GM18502 (cell line): Measurements from ENCODE around the gene MYO5C.
"Not testable (repeated sequence)": the region's sequence is repeated elsewhere in the genome, so short reads cannot be mapped to it uniquely, and the experiment has no call there.

Source experiments
- ATAC-seq: cut with Tn5 transposase; IDR thresholded peaks from one replicate; pipeline ENCODE4 v1.9.1; 2021; ENCODE audit warnings: mild to moderate bottlenecking; ENCODE audit not compliant: unreplicated experiment, poor library complexity

MYO5C gene

DNA sequence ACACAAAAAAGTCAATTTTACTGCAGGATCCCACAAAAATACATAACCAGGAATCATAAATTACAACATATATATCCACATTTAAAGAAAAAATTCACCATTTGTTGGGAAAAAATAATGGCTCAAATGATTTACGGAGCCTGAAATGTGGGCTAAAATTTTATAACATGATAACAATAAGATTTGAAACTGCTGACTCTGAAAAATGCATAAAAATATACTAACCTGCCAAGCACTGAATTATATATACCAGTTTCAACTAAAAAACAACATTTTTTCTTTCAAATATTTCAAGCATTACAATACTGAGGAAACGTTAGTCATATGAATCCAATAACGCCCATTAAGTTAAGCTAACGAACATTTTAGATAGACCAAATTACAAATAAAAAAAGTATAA is 12.2 kb upstream of the MYO5C start:
- no peak for ATAC-seq

- ATAC-seq, result no peak
These were observed 10.7 kb upstream of the MYO5C start for GRCh38 chr15:52306270-52306669.

DNA sequence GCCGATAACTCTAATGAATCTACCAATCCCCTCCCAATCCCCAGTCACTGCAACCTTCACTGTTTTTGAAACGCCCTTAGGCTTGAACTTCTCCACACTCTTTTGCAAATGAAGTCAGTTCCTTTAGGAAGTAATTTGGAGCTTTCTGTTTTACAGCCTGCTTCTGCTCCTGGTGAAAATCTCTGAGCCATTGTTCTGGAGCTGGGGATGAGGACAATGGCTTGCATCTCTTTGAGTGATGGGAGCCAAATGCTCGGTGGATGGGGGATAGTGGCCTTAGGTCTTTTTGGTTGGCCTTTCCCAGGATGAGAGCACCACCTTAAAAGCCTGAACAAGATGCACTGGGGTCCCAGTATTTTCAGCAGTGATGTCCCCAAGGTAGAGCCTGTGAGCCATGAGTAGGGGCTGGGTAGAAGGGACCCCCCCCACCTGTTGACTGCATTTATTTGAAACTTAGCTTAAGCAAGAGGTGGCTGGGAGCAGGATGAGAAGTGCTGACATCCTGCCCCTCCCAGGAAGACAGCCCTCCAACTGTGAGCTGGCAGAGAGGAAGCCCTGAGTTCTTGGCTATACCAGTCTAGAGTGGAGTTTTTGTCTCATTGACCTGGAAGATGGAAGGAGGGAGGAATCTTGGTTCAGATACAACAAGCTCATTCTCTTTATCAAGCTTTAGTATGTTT is 7.6 kb upstream of the MYO5C start:
- no peak for ATAC-seq

DNA sequence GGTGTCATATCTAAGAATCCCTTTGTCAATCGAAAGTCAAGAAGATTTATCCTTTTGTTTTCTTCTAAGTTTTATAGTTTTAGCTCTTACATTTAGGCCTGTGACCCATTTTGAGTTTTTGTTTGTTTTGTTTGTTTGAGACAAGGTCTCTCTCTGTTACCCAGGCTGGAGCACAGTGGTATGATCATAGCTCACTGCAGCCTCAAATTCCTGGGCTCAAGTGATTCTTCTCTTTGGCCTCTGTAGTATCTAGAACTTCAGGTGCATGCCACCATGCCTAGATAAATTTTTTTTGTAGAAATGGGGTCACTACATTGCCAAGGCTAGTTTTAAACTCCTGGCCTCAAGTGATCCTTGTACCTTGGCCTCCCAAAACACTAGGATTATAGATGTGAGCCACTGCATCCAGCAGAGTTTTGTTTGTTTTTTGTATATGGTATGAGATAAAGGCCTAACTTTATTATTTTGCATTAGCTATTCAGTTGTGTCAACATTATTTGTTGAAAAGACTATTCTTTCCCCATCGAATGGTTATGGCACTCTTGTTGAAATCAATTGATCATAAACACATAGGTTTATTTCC is 5.8 kb upstream of the MYO5C start:
- ATAC-seq, result no peak

- no peak for ATAC-seq
These were observed 653 bp downstream of the MYO5C start for GRCh38 chr15:52294881-52295420.

GRCh38 chr15:52292780-52293392 is 2.7 kb downstream of the MYO5C start:
- ATAC-seq, result no peak

GRCh38 chr15:52291204-52291603 is 4.4 kb downstream of the MYO5C start:
- no peak for ATAC-seq

DNA sequence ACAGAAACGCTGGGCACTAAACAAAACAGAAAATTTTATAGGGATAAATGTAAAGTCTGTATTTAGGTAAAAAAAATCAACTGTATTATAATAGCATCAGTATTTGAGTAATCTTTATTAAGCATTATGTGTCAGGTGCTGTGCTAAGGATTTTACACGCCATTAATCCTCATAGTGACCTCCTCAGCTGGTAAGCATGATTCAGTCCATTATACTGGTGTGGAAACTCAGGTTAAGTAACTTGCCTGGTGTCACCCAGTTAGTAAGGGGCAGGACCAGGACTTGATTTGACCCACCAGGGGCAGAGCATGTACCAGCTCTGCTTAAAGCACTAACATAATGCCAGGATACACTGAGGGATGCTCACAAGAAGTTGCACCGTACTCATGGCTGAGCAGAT is 4.8 kb downstream of the MYO5C start:
- no peak for ATAC-seq

DNA sequence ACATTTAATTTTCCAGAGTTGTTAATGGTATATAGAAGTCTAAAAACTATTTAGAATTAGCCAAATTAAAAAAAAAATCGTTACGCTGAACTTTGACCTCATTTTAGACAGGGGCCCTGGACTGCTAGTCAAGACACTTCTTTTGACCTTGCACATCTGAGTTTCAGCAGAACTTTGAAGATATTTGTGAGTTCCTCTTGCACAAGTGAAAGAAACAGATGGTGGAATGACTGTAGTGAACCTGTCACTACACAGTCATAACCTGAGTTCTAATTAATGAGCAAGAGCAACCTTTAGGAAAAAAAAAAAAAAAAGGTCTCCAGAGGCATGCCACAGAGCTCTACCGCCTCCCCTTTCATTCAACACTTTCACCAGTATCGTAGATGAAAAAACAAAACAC is 5.3 kb downstream of the MYO5C start:
- peak; percentile 56 for ATAC-seq

DNA sequence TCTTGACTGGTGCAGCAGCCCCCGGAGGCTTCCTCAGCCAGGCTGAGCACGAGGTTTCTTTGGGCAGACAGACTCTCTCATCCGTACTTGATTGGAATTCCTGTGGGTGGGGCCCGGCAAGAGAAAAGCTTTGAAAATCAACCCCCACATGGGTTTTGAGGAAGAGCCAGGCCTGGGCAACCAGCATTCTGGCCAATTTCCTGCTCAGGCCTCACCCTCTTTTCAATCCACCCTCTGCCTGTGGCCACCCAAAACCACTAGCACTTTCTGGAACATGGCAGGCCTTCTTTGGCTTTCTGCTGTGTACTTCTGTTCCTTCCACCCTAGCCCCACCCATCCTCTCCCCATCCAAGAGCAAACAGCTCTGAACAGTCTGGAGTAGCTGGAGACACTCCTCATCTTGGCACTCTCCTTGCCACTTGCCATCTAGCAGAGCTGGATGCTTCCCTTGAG is 5.9 kb downstream of the MYO5C start:
- no peak for ATAC-seq

DNA sequence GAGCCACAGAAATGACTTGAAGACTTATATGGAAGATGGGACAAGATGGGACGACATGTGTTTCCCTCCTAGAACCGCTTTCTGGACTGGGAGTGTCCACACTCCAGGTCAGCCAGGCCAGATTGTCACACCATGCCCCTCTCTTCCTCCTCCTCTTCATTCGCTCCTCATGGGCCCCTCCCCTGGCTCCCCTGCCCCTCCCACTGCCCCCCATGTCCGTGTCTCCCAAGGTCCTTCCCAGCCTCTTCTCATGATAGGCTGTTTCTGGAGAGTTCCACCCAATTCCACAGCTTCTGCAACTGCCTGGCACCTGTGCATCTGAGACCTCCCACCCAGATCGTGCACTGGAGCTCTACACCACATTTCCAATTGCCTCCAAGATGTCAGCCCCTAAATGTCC is 6.6 kb downstream of the MYO5C start:
- ATAC-seq, result no peak

DNA sequence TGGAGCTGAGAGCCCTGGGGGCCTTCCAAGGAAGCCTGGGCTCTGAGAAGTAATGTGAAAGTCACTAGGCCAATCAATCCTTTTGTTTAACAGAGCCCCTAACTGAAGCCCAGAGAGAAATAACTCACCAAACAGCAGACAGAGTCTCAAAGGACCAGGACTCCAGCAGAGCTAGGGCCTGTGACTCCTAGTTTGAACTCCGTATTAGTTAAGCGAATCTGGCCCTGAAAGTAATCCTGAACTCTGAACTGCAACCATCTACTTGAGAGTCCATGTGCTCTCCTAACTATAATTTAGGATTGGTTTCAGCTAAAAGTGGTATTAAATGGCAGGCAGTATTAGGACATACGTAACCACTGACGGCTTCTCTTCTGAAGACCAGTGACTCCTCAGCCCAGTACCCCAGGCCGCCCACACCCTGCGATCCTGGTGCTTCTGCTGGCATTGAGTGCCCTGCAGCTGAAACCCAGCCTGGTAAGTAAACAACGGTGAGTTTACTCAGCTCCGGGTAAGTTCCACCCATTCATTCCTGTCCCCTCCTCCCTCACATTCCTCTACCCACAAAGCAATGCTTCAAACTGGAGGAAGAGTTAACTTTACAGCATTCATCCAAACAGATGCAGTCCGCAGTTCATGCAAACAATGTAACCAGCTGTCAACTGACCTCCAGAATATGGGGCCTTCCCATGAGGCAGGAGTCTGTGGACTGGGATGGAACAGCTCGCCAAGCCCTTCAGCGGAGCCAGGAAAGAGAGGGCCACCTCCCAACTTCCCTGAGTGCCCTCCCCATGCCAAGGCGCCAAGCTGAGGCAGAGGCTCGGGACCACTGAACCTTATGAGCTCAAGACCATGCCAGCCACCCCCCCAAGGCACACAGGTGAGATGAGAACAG is 7.3 kb downstream of the MYO5C start:
- ATAC-seq, result no peak

GRCh38 chr15:52287114-52287513 is 8.5 kb downstream of the MYO5C start:
- no peak for ATAC-seq

DNA sequence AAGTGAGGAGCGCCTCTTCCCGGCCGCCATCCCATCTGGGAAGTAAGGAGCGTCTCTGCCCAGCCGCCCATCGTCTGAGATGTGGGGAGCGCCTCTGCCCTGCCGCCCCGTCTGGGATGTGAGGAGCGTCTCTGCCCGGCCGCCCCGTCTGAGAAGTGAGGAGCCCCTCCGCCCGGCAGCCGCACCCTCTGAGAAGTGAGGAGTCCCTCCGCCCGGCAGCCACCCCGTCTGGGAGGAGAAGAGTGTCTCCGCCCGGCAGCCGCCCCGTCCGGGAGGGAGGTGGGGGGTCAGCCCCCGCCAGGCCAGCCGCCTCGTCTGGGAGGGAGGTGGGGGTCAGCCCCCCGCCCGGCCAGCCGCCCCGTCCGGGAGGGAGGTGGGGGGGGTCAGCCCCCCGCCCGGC is 9.7 kb downstream of the MYO5C start:
- not testable (repeated sequence) for ATAC-seq

GRCh38 chr15:52284164-52284563 is 11.4 kb downstream of the MYO5C start:
- ATAC-seq, result no peak

- no peak for ATAC-seq
These were observed 12.3 kb downstream of the MYO5C start for GRCh38 chr15:52283281-52283680.

DNA sequence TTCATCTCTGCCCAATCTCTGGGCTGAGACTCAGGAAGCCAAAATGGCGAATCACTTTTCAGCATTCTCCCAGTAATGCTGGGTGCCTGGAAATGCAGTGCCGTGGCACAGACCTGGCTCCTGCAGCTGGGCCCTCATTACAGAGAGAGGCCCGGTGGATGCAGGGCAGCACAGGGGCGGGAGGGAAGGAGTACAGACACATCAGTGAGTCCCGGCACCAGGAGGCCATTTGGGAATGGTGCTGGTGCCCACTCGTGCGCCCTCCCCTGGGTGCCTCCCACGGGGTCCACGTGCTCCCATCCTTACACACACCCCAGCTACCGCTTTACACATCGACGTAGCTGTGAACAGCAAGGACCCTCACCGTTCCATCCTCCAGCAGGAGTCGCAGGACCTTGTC is 13.2 kb downstream of the MYO5C start:
- ATAC-seq, result no peak

GRCh38 chr15:52281085-52282035 is 14.2 kb downstream of the MYO5C start:
- no peak for ATAC-seq

- no peak for ATAC-seq
These were observed 15.1 kb downstream of the MYO5C start for GRCh38 chr15:52280326-52281084.
